K562 (cell line): ENCODE data around the gene PAAF1.

Experiments
- CTCF ChIP-seq, 3 experiments: IDR thresholded peaks in 2 of 3; conservative IDR thresholded peaks in 1 of 3; 2 replicates each; pipeline ENCODE4 v1.5.1; 2011 to 2012; ENCODE audit warnings: low read length in 3 of 3, mild to moderate bottlenecking in 3 of 3, control low read depth in 2 of 3, improper control_type of control experiment in 1 of 3, inconsistent platforms in 1 of 3, low read depth in 1 of 3, mixed read lengths in 1 of 3, moderate library complexity in 1 of 3; ENCODE audit not compliant: insufficient read depth in 2 of 3
- FOXO4 ChIP-seq: fragments of 450-650 bp; formaldehyde crosslinking; IDR thresholded peaks from 2 replicates; pipeline ENCODE4 v1.4.0; 2020; ENCODE audit warnings: mild to moderate bottlenecking, moderate library complexity
- KDM1A ChIP-seq, 2 experiments: fragments of 450-650 bp; IDR thresholded peaks; 2 replicates each; pipeline ENCODE4 v1.6.1; 2016; ENCODE audit warnings: mild to moderate bottlenecking in 2 of 2
- KHSRP ChIP-seq: fragments of 450-650 bp; IDR thresholded peaks from 2 replicates; pipeline ENCODE4 v1.6.1; 2017
- NFE2L1 ChIP-seq: fragments of 450-650 bp; IDR thresholded peaks from 2 replicates; pipeline ENCODE4 v1.6.1; 2016; ENCODE audit warnings: missing genetic modification characterization, low read depth, mild to moderate bottlenecking, missing compliant biosample characterization, moderate library complexity, borderline replicate concordance
- NR2C1 ChIP-seq, 2 experiments: fragments of 450-650 bp; IDR thresholded peaks; 2 replicates each; pipeline ENCODE4 v1.6.1; 2017; ENCODE audit warnings: mild to moderate bottlenecking in 2 of 2, antibody characterized with exemption in 1 of 2, inconsistent platforms in 1 of 2, missing compliant biosample characterization in 1 of 2, missing genetic modification characterization in 1 of 2
- PHF20 ChIP-seq: fragments of 450-650 bp; IDR thresholded peaks from 2 replicates; pipeline ENCODE4 v1.6.1; 2018; ENCODE audit not compliant: partially characterized antibody
- RB1 ChIP-seq: fragments of 450-650 bp; IDR thresholded peaks from 2 replicates; pipeline ENCODE4 v1.6.1; 2017; ENCODE audit warnings: low read depth, mild to moderate bottlenecking
- SMARCC2 ChIP-seq: fragments of 450-650 bp; IDR thresholded peaks from 2 replicates; pipeline ENCODE4 v1.6.1; 2017; ENCODE audit warnings: antibody characterized with exemption, moderate library complexity, mild to moderate bottlenecking, low read depth
- TOE1 ChIP-seq, 2 experiments: fragments of 450-650 bp in 1 of 2; sonication (generic) in 1 of 2; formaldehyde crosslinking in 1 of 2; IDR thresholded peaks; 2 replicates each; pipeline versions ENCODE4 v1.7.1 to v1.8.0; 2016 to 2022; ENCODE audit warnings: borderline replicate concordance in 2 of 2, mild to moderate bottlenecking in 2 of 2, antibody characterized with exemption in 1 of 2, inconsistent platforms in 1 of 2, low read depth in 1 of 2, missing genetic modification reagents in 1 of 2, moderate library complexity in 1 of 2
- USF1 ChIP-seq: sonication (generic); formaldehyde crosslinking; IDR thresholded peaks from 2 replicates; pipeline ENCODE4 v1.9.0; 2022; ENCODE audit warnings: mild to moderate bottlenecking, missing genetic modification reagents
- ZNF184 ChIP-seq: sonication (generic); formaldehyde crosslinking; IDR thresholded peaks from 2 replicates; pipeline ENCODE4 v1.5.0; 2020; ENCODE audit warnings: missing genetic modification reagents

- TF ChIP-seq TOE1 (IDR thresholded peaks at IDR 0.05; ENCODE audit: borderline replicate concordance) (no peak), TOE1 (CRISPR knock-in tag; IDR thresholded peaks at IDR 0.05; ENCODE audit: borderline replicate concordance, low read depth) (no peak), USF1 (CRISPR knock-in tag) (no peak), PHF20 (no peak), RB1 (no peak), KHSRP (no peak), CTCF (IDR thresholded peaks at IDR 0.05 in 2 of 3, conservative IDR thresholded peaks at IDR 0.05 in 1 of 3; ENCODE audit: insufficient read depth in 2 of 3, low read depth in 1 of 3, low read length in 3 of 3) (no peak), KDM1A (IDR thresholded peaks at IDR 0.05) (peak; percentile 73 to 80), ZNF184 (CRISPR knock-in tag) (no peak), NFE2L1 (tag) (no peak), NR2C1 (IDR thresholded peaks at IDR 0.05) (no peak), NR2C1 (tag; IDR thresholded peaks at IDR 0.05) (no peak), SMARCC2 (no peak), FOXO4 (CRISPR knock-in tag) (no peak)
Measured at GRCh38 chr11:73942010-73942409, 65.2 kb downstream of the PAAF1 start.
